HFFc6 (cell line): ENCODE results near the gene GRID1. TPM values are rescaled to one million over a fixed set of nuclear protein-coding genes. Genes with fewer than 3 reads are reported as not detected.

ENCODE experiments used
- DNase-seq: peaks from one replicate; pipeline ENCODE4 v3.0.0-alpha.2; 2018
- H3K27ac Mint-ChIP-seq: 2 replicates; pipeline ENCODE4 v1.8.0; 2020; ENCODE audit warnings: mild to moderate bottlenecking, mixed read lengths
- H3K27me3 Mint-ChIP-seq: 2 replicates; pipeline ENCODE4 v1.8.0; 2021; ENCODE audit warnings: mild to moderate bottlenecking, moderate library complexity, mixed read lengths; ENCODE audit not compliant: insufficient read depth
- H3K36me3 Mint-ChIP-seq: 2 replicates; pipeline ENCODE4 v1.8.0; 2021; ENCODE audit warnings: low read depth, mixed read lengths
- H3K4me1 Mint-ChIP-seq: 2 replicates; pipeline ENCODE4 v1.8.0; 2020; ENCODE audit warnings: low read depth, mixed read lengths
- H3K4me3 Mint-ChIP-seq: 2 replicates; pipeline ENCODE4 v1.8.0; 2020; ENCODE audit warnings: mild to moderate bottlenecking, moderate library complexity, mixed read lengths
- H3K9me3 Mint-ChIP-seq: 2 replicates; pipeline ENCODE4 v1.8.0; 2020; ENCODE audit warnings: mild to moderate bottlenecking, mixed read lengths
- CTCF ChIP-seq: fragments of 200-600 bp; sonication (generic); IDR thresholded peaks from 2 replicates; pipeline ENCODE4 v1.5.0; 2021; ENCODE audit warnings: antibody characterized with exemption, mild to moderate bottlenecking
- total RNA-seq, 6 experiments: library from RNA; stranded (reverse); fragmentation: NEBNext Ultra II Directional; extraction: Animal tissue kit (Norgen Biotek cat#: 25700); gene quantifications; 2 replicates in 1 of 6; 3 replicates in 5 of 6; pipeline ENCODE4 v1.2.3, GENCODE V29; 2021

Gene GRID1
- total RNA-seq, 6 experiments from 2014 or later: not detected

GRCh38 chr10:86188796-86189558 is 177.6 kb downstream of the GRID1 start:
- H3K27me3 Mint-ChIP-seq: no peaks in the 10 kb centered on the region; the same call in 1 of the 2 replicates
- no peaks in the 10 kb centered on the region for H3K4me1 Mint-ChIP-seq
- no peak for TF ChIP-seq CTCF
- H3K9me3 Mint-ChIP-seq: peaks cover 32% of the 10 kb centered on the region
- H3K36me3 Mint-ChIP-seq: no peaks in the 10 kb centered on the region
- DNase-seq: no peak
- H3K27ac Mint-ChIP-seq: no peak overlapping the region
- no peak overlapping the region for H3K4me3 Mint-ChIP-seq

GRCh38 chr10:86188326-86188725 is 178.3 kb downstream of the GRID1 start:
- DNase-seq: no peak
- Mint-ChIP-seq H3K27me3 (no peaks in the 10 kb centered on the region; the same call in 1 of the 2 replicates), H3K4me1 (no peaks in the 10 kb centered on the region), H3K27ac (no peak overlapping the region), H3K9me3 (peaks cover 28% of the 10 kb centered on the region), H3K36me3 (no peaks in the 10 kb centered on the region), H3K4me3 (no peak overlapping the region)
- TF ChIP-seq CTCF: no peak

- Mint-ChIP-seq H3K27me3 (no peaks in the 10 kb centered on the region; the same call in 1 of the 2 replicates), H3K4me1 (no peaks in the 10 kb centered on the region), H3K9me3 (peaks cover 28% of the 10 kb centered on the region), H3K36me3 (no peaks in the 10 kb centered on the region), H3K4me3 (no peak overlapping the region), H3K27ac (no peak overlapping the region)
- no peak for DNase-seq
- TF ChIP-seq CTCF: no peak
Measured at GRCh38 chr10:86187499-86188239, 178.9 kb downstream of the GRID1 start.

GRCh38 chr10:86186633-86187032 is 180.0 kb downstream of the GRID1 start:
- Mint-ChIP-seq H3K9me3 (peaks cover 28% of the 10 kb centered on the region), H3K4me1 (no peaks in the 10 kb centered on the region), H3K36me3 (no peaks in the 10 kb centered on the region), H3K27me3 (no peaks in the 10 kb centered on the region; the same call in 1 of the 2 replicates), H3K27ac (no peak overlapping the region), H3K4me3 (no peak overlapping the region)
- no peak for DNase-seq
- no peak for TF ChIP-seq CTCF

- no peak for TF ChIP-seq CTCF
- Mint-ChIP-seq H3K36me3 (no peaks in the 10 kb centered on the region), H3K27ac (no peak overlapping the region), H3K4me3 (no peak overlapping the region), H3K4me1 (no peaks in the 10 kb centered on the region), H3K27me3 (no peaks in the 10 kb centered on the region), H3K9me3 (no peaks in the 10 kb centered on the region)
- no peak for DNase-seq
Measured at GRCh38 chr10:86182595-86182994, 184.0 kb downstream of the GRID1 start.
